Ovary (tissue), 3 donors: Measurements from ENCODE around the gene DNAJC21.

Source experiments
- EP300 ChIP-seq: sonication (generic); formaldehyde crosslinking; IDR thresholded peaks from one replicate; pipeline ENCODE4 v1.6.1; 2017; ENCODE audit warnings: antibody characterized with exemption
- POLR2A ChIP-seq: fragments of 450-650 bp; IDR thresholded peaks from one replicate; pipeline ENCODE4 v1.6.1; 2017; ENCODE audit warnings: antibody characterized with exemption, mild to moderate bottlenecking, moderate library complexity
- TF ChIP-seq, protein P1 (sequence below), 3 donors: fragments of 450-650 bp in 2 of 3; fragments of 200-600 bp in 1 of 3; IDR thresholded peaks; one replicate each; pipeline versions ENCODE4 v1.5.1 to v1.8.0; 2016 to 2022; ENCODE audit warnings: antibody characterized with exemption in 3 of 3, mild to moderate bottlenecking in 1 of 3
- donor health status: DM: no; HTN: no; CAD: no.

DNA sequence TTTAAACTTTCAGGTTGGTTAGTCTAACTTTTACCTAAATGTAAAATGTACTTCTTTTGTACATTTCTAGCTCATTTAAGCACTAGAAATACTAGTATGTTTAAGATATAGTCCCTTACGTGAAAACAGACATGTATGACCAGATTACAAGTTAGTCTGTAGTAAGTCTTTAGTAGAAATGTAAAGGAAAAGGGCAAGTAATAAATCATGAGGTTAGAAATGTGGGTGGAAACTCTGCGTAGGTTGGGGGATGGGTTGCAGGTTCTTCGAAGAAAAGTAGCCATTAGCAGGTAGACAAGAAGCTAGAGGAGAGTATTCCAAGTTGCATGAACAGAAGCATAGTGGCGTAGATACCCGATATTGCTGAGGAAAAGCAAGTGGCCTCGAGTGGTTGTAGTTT lies 36.9 kb upstream of the DNAJC21 start:
- TF ChIP-seq, protein P1, sequence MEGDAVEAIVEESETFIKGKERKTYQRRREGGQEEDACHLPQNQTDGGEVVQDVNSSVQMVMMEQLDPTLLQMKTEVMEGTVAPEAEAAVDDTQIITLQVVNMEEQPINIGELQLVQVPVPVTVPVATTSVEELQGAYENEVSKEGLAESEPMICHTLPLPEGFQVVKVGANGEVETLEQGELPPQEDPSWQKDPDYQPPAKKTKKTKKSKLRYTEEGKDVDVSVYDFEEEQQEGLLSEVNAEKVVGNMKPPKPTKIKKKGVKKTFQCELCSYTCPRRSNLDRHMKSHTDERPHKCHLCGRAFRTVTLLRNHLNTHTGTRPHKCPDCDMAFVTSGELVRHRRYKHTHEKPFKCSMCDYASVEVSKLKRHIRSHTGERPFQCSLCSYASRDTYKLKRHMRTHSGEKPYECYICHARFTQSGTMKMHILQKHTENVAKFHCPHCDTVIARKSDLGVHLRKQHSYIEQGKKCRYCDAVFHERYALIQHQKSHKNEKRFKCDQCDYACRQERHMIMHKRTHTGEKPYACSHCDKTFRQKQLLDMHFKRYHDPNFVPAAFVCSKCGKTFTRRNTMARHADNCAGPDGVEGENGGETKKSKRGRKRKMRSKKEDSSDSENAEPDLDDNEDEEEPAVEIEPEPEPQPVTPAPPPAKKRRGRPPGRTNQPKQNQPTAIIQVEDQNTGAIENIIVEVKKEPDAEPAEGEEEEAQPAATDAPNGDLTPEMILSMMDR (IDR thresholded peaks at IDR 0.05): no peak
- TF ChIP-seq POLR2A (no peak), EP300 (no peak)
